Skin epidermis (tissue), 12 donors: ENCODE measurements around the gene OPA1.
A peak's percentile ranks its signal among the peaks of the same experiment; 100 is the strongest.
"Not testable (repeated sequence)": the region's sequence is repeated elsewhere in the genome, so short reads cannot be mapped to it uniquely, and the experiment has no call there.

Source experiments
- H3K27ac ChIP-seq, 21 experiments: fragments of 200-600 bp; sonication (generic) in 11 of 21; one replicate each; pipeline ENCODE4 v1.5.0; 2020; ENCODE audit warnings: mild to moderate bottlenecking in 3 of 21, inconsistent platforms in 2 of 21, moderate library complexity in 2 of 21
- H3K4me3 ChIP-seq, 7 experiments: fragments of 200-600 bp; sonication (generic) in 2 of 7; one replicate each; pipeline ENCODE4 v1.5.0; 2020; ENCODE audit warnings: inconsistent platforms in 2 of 7, mild to moderate bottlenecking in 2 of 7, moderate library complexity in 1 of 7

OPA1 gene

DNA sequence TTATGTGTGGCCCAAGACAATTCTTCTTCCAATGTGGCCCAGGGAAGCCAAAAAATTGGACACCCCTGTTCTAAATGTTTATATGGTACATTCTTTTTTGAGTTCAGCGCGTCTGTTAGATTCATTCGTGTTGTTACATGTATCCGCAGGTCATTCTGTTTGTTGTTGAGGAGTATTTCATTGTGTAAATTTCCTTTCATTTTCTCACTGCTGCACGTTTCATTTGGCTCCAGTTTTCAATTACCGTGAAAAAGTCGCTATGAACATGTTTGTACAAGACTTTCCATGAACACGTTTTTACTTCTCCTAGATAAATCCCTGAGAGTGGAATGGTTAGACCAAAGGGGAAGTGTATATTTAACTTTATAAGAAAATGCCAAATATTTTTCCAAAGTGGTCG, 7.5 kb upstream of the OPA1 start:
- Histone ChIP-seq H3K4me3 (no peak overlapping the region), H3K27ac (no peak overlapping the region)

GRCh38 chr3:193586526-193586925, 6.5 kb upstream of the OPA1 start:
- Histone ChIP-seq H3K27ac (no peak overlapping the region), H3K4me3 (no peak overlapping the region)

DNA sequence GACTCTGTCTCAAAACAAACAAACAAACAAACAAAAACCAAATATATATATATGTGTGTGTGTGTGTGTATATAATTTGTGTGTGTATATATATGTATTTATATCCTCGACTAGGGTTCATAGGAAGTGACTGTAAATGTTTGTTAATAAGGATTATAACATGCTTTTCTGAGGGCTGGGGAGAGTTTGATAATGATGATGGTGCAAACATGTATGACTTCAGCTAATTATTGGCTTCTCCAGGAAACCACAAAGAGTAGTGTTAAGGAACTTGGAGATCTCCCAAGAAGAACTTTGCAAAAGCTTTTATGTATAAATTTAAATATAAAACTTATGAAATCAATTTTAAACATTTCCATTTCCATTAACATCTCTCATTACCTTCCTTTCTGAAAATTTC, 3.9 kb upstream of the OPA1 start:
- H3K27ac ChIP-seq, result no peak overlapping the region
- no peak overlapping the region for H3K4me3 ChIP-seq

DNA sequence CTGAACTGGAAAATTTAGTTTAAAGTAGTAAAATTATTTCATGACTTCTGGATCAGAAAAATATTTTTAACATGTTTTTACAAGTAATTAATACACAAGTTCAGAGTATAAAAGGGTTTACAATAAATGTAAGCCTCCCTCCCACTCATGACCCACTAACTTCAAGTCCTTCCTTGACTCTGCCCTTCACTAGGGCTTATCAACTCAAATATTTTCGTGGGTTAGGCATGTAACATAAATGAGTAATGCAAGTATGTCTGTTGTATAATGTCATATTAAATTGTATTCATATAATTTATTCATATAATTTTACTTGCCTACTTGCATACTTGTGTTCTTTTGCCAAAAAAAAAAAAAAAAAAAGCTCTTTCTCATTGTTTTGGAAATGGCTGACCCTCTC, 3.4 kb upstream of the OPA1 start:
- Histone ChIP-seq H3K4me3 (no peak overlapping the region), H3K27ac (no peak overlapping the region)

GRCh38 chr3:193590088-193590856, 2.7 kb upstream of the OPA1 start:
- no peak overlapping the region for H3K4me3 ChIP-seq
- H3K27ac ChIP-seq, result no peak overlapping the region

DNA sequence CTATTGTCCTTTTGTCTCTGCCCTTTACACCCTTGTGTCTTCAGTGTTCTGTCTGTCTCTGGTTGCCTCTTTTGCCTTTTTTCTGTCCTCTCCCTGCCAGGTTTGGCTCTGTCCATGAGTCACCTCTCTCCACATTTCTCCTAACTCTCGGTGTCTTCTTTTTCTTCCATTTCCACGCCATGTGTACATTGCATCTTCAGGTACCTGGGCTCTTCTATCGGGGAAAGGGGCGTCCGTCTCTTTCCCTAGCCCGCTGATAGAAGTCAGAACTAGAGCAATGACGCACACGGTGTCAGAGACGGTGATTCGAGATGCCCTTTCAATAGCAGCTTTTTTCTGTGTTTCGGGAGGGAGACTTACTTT, 641 bp downstream of the OPA1 start:
- Histone ChIP-seq H3K4me3 (peak overlapping the region; percentile 71 to 97 (median 90)), H3K27ac (peak overlapping the region; percentile 80 to 96 (median 91))

- no peak overlapping the region for H3K27ac ChIP-seq
These were observed 2.1 kb downstream of the OPA1 start for GRCh38 chr3:193594946-193595689.

GRCh38 chr3:193595939-193596487, 3.0 kb downstream of the OPA1 start:
- no peak overlapping the region for H3K27ac ChIP-seq
- H3K4me3 ChIP-seq, result no peak overlapping the region

More at GRCh38 chr3:193594946-193595689, 2.1 kb downstream of the OPA1 start:
- H3K4me3 ChIP-seq, result no peak overlapping the region

GRCh38 chr3:193598202-193598601, 5.2 kb downstream of the OPA1 start:
- no peak overlapping the region for H3K4me3 ChIP-seq
- H3K27ac ChIP-seq, result no peak overlapping the region

DNA sequence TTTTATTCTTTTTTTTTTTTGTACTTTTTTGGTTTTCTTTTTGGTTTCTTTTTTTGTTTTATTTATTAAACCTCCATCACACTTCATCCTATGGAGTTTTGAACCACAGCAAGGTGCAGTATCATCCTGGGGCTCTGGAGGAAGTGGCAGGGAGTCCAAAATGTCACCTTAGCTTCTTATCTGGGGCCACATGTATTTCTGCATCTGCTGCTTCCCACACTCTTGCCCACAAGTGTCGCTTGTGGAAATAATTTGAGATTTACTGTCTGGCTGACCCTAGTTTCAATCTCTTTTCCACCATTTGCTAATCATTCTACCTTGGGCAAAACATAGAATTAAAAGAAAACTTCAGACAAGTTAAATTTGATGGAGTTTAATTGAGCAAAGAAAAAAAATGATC, 6.4 kb downstream of the OPA1 start:
- Histone ChIP-seq H3K4me3 (no peak overlapping the region), H3K27ac (no peak overlapping the region)

GRCh38 chr3:193605876-193606275, 12.9 kb downstream of the OPA1 start:
- Histone ChIP-seq H3K4me3 (no peak overlapping the region), H3K27ac (no peak overlapping the region)

DNA sequence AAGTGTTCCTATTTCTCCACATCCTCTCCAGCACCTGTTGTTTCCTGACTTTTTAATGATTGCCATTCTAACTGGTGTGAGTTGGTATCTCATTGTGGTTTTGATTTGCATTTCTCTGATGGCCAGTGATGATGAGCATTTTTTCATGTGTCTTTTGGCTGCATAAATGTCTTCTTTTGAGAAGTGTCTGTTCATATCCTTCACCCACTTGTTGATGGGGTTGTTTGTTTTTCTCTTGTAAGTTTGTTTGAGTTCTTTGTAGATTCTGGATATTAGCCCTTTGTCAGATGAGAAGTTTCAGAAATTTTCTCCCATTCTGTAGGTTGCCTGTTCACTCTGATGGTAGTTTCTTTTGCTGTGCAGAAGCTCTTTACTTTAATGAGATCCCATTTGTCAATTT, 13.9 kb downstream of the OPA1 start:
- not testable (repeated sequence) for H3K4me3 ChIP-seq, H3K27ac ChIP-seq

GRCh38 chr3:193610516-193610915, 17.5 kb downstream of the OPA1 start:
- H3K4me3 ChIP-seq, H3K27ac ChIP-seq: not testable (repeated sequence)

GRCh38 chr3:193614430-193614829, 21.4 kb downstream of the OPA1 start:
- Histone ChIP-seq H3K4me3 (no peak overlapping the region), H3K27ac (no peak overlapping the region)

- no peak overlapping the region for H3K4me3 ChIP-seq
- no peak overlapping the region for H3K27ac ChIP-seq
These were observed 24.6 kb downstream of the OPA1 start for GRCh38 chr3:193617628-193618027.

DNA sequence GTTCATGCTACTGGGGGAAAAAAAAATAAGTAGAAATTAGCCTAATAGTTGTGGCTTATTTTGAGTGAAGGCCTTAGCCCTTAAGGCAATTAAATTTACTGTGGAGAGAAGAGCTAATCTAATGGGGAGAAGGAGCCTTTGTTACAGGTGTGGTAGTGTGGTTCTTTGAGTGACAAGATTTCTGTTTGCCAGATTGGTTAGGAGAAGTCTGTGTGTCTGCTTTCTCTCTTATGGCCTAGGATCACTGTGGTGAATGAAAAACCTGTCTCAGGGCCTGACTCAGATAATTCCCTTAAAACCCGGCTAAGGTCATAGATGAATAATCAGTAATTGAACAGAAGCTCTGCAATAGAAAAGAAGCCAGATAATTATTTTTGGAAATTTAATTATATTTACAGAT, 27.0 kb downstream of the OPA1 start:
- no peak overlapping the region for H3K27ac ChIP-seq

GRCh38 chr3:193620650-193621049, 27.6 kb downstream of the OPA1 start:
- Histone ChIP-seq H3K27ac (no peak overlapping the region), H3K4me3 (no peak overlapping the region)

More for the DNA sequence above, 27.0 kb downstream of the OPA1 start:
- no peak overlapping the region for H3K4me3 ChIP-seq

DNA sequence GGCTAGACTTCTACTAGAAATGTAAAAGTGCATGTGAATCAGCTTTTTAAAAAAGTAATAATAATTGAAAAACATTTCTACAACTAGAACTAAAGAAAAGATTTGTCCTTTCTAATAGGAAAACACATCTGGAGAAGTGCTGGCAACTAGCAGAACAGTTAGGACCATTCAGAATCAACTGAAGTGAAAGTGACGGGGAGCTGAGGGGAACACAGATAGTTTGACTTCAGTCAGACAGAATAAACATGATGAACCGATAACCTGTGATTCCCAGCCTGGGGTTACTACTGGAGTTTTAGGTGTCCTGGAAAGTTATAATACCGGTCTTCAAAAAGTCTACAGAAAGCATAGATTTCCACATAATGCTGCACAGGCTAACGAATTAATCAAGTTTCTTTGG, 28.1 kb downstream of the OPA1 start:
- no peak overlapping the region for H3K4me3 ChIP-seq
- no peak overlapping the region for H3K27ac ChIP-seq

- Histone ChIP-seq H3K27ac (no peak overlapping the region), H3K4me3 (no peak overlapping the region)
These were observed 37.0 kb downstream of the OPA1 start for GRCh38 chr3:193630005-193630404.

- H3K4me3 ChIP-seq, result no peak overlapping the region
- no peak overlapping the region for H3K27ac ChIP-seq
These were observed 44.8 kb downstream of the OPA1 start for GRCh38 chr3:193637831-193638230.

DNA sequence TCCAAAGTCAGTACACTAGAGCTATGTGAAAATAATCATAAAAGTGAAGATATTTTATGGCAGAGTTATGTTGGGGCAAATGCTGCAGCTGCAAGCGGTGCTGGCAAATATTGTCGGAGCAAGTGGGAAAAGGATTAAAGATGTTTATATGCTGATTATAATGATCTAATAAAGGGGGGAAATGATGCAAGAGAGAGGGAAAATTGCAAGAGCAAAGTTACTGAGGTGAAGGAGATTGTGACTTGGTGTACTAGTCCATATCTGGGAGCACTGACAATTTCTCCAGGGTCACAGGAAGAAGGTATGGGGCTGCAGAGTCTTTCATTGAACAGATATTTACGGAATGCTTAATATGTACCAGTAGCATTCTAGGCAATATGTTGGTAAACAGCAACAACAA, 45.8 kb downstream of the OPA1 start:
- no peak overlapping the region for H3K4me3 ChIP-seq
- no peak overlapping the region for H3K27ac ChIP-seq
